Right lobe of liver (tissue), 6 donors: ENCODE data around the gene WDR3. TPM values are rescaled to one million over a fixed set of nuclear protein-coding genes. Genes with fewer than 3 reads are reported as not detected.

ENCODE experiments used
- ATAC-seq, 4 donors: fragments of 200-7000 bp; cut with Tn5 transposase; one replicate each; pipeline ENCODE4 v1.9.1; 2020; ENCODE audit warnings: mild to moderate bottlenecking in 4 of 4, moderate library complexity in 4 of 4
- DNase-seq, 3 donors: peaks; one replicate each; pipeline ENCODE4 v3.0.0-alpha.2; 2020
- H3K27ac ChIP-seq, 3 donors: fragments of 200-600 bp; one replicate each; pipeline ENCODE4 v1.8.0; 2022
- H3K27me3 ChIP-seq, 2 donors: fragments of 200-600 bp; one replicate each; pipeline ENCODE4 v1.8.0; 2022
- H3K36me3 ChIP-seq, 4 donors: fragments of 200-600 bp; sonication (generic) in 1 of 4; one replicate each; pipeline versions ENCODE4 v1.5.1 to v1.8.0; 2017 to 2022; ENCODE audit warnings: control low read depth in 1 of 4
- H3K4me1 ChIP-seq, 4 donors: fragments of 200-600 bp; sonication (generic) in 1 of 4; one replicate each; pipeline versions ENCODE4 v1.5.1 to v1.8.0; 2017 to 2022; ENCODE audit warnings: control low read depth in 1 of 4
- H3K4me3 ChIP-seq, 3 donors: fragments of 200-600 bp; one replicate each; pipeline ENCODE4 v1.8.0; 2022
- H3K9me3 ChIP-seq, 4 donors: fragments of 200-600 bp; sonication (generic) in 1 of 4; one replicate each; pipeline versions ENCODE4 v1.5.1 to v1.8.0; 2017 to 2022; ENCODE audit warnings: control low read depth in 1 of 4
- CTCF ChIP-seq, 4 donors: fragments of 200-600 bp in 3 of 4; fragments of 450-650 bp in 1 of 4; IDR thresholded peaks; one replicate each; pipeline versions ENCODE4 v1.5.1 to v1.8.0; 2016 to 2022; ENCODE audit warnings: antibody characterized with exemption in 4 of 4, mild to moderate bottlenecking in 2 of 4
- POLR2A ChIP-seq: fragments of 450-650 bp; IDR thresholded peaks from one replicate; pipeline ENCODE4 v1.6.1; 2017; ENCODE audit warnings: antibody characterized with exemption, mild to moderate bottlenecking
- WGBS: methylation state at CpG from one replicate; pipeline ENCODE4 v1.1.6; 2018; ENCODE audit warnings: low coverage, low lambda C conversion rate; ENCODE audit not compliant: insufficient coverage; ENCODE audit errors: missing lambda C conversion rate; 5-methylcytosine and 5-hydroxymethylcytosine counted together
- intact Hi-C, 2 donors: fragments of 100-400 bp; cut with DNase I; formaldehyde crosslinking; loops; one replicate each; pipeline versions ENCODE4 v1.11.2 to v1.14.1; 2022
- total RNA-seq, 6 experiments: library from RNA; depleted of rRNA in 2 of 6; stranded (reverse); fragments of >200 nt in 2 of 6; fragmentation: NEBNext Ultra II Directional in 3 of 6; extraction: Animal tissue kit (Norgen Biotek cat#: 25700) in 3 of 6; gene quantifications; one replicate each; pipeline versions ENCODE4 v1.1.0 to v1.2.4, GENCODE V29; 2016 to 2023
- donor health status: DM: no; HTN: yes; CAD: no.
- donor health status: DM: no; HTN: no; CAD: no.
- donor health status: DM: no; HTN: no; CAD: no.
- donor health status: DM: no; HTN: yes; CAD: no.
- donor health status: DM: no; HTN: yes; CAD: no.

The WDR3 gene
- total RNA-seq, 6 experiments from 2014 or later: 10.4 to 18.8 (median 15.1) TPM

- ATAC-seq (no peak), DNase-seq (no peak)
- Histone ChIP-seq H3K27me3 (no peaks in the 10 kb centered on the region), H3K27ac (no peak overlapping the region), H3K4me3 (no peak overlapping the region), H3K36me3 (no peaks in the 10 kb centered on the region), H3K9me3 (no peaks in the 10 kb centered on the region), H3K4me1 (no peaks in the 10 kb centered on the region)
- TF ChIP-seq CTCF (IDR thresholded peaks at IDR 0.05) (no peak), POLR2A (no peak)
- intact Hi-C loops: no loop called here
- 30% methylated on average over 3 of the region's 3 CpGs for WGBS
Observed at GRCh38 chr1:117985973-117986372, 56.4 kb downstream of the WDR3 start.

GRCh38 chr1:118004312-118004711 lies 74.8 kb downstream of the WDR3 start:
- no peaks in the 10 kb centered on the region for H3K36me3 ChIP-seq
- H3K9me3 ChIP-seq: no peaks in the 10 kb centered on the region
- DNase-seq (no peak), ATAC-seq (no peak)
- H3K4me3 ChIP-seq: no peak overlapping the region
- intact Hi-C loops: no loop called here
- 40% methylated on average over 1 of the region's 5 CpGs for WGBS
- H3K4me1 ChIP-seq: no peaks in the 10 kb centered on the region
- H3K27me3 ChIP-seq: no peaks in the 10 kb centered on the region
- H3K27ac ChIP-seq: no peak overlapping the region
- no peak for TF ChIP-seq CTCF (IDR thresholded peaks at IDR 0.05)
- TF ChIP-seq POLR2A: no peak

GRCh38 chr1:118007391-118007790 lies 77.9 kb downstream of the WDR3 start:
- Histone ChIP-seq H3K27ac (no peak overlapping the region), H3K27me3 (no peaks in the 10 kb centered on the region), H3K4me1 (no peaks in the 10 kb centered on the region), H3K36me3 (no peaks in the 10 kb centered on the region), H3K9me3 (no peaks in the 10 kb centered on the region), H3K4me3 (no peak overlapping the region)
- ATAC-seq: no peak
- DNase-seq: no peak
- intact Hi-C loops: no loop called here
- TF ChIP-seq CTCF (IDR thresholded peaks at IDR 0.05) (no peak), POLR2A (no peak)
- WGBS: 60% methylated on average over 2 of the region's 2 CpGs

DNA sequence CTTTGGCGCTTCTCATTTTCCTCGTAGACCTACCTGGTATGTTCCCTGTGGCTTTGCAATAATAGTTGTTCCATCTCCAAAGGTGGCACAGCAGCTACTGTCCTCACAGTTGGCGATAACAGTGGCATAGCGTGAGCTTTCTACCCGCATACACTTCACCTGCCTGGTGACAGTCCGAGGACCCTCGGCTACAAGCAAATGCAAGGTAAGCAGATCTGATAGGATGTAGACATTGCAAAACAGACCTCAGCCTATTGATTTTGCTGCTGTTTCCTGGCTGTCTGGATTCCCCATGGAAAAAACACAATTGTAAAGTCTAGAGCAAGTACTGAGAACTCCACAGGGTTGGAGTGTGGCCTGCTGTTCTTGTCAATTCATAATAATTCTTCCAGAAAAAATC lies 78.5 kb downstream of the WDR3 start:
- WGBS: 77% methylated on average over 2 of the region's 7 CpGs
- TF ChIP-seq POLR2A (no peak), CTCF (IDR thresholded peaks at IDR 0.05) (no peak)
- no peaks in the 10 kb centered on the region for H3K27me3 ChIP-seq
- H3K4me1 ChIP-seq: no peaks in the 10 kb centered on the region
- H3K9me3 ChIP-seq: no peaks in the 10 kb centered on the region
- no peaks in the 10 kb centered on the region for H3K36me3 ChIP-seq
- intact Hi-C loops: no loop called here
- DNase-seq: no peak
- no peak for ATAC-seq
- no peak overlapping the region for H3K4me3 ChIP-seq
- H3K27ac ChIP-seq: no peak overlapping the region

GRCh38 chr1:118012515-118013124 lies 83.1 kb downstream of the WDR3 start:
- Histone ChIP-seq H3K4me1 (no peaks in the 10 kb centered on the region), H3K27me3 (no peaks in the 10 kb centered on the region), H3K9me3 (no peaks in the 10 kb centered on the region), H3K27ac (no peak overlapping the region), H3K36me3 (no peaks in the 10 kb centered on the region), H3K4me3 (no peak overlapping the region)
- WGBS: 61% methylated on average over 3 of the region's 6 CpGs
- intact Hi-C loops: no loop called here
- no peak for ATAC-seq
- TF ChIP-seq POLR2A (no peak), CTCF (IDR thresholded peaks at IDR 0.05) (no peak)
- DNase-seq: no peak
